CD14-positive monocyte (primary cell): ENCODE results near the gene LMX1B. TPM values are rescaled to one million over a fixed set of nuclear protein-coding genes. Genes with fewer than 3 reads are reported as not detected.

Experiments
- DNase-seq, 3 donors: peaks; one replicate each; pipeline ENCODE4 v3.0.0-alpha.2; 2011 to 2022
- H2AFZ ChIP-seq: 2 replicates; pipeline ENCODE4 v1.6.0; 2012; ENCODE audit warnings: mild to moderate bottlenecking, low read depth, low read length, inconsistent platforms; ENCODE audit not compliant: insufficient read depth, poor library complexity, severe bottlenecking
- H3K27ac ChIP-seq, 2 donors: 1 replicate in 1 of 2; 2 replicates in 1 of 2; pipeline ENCODE4 v1.5.1; 2012 to 2013; ENCODE audit warnings: low read length in 2 of 2, control low read depth in 1 of 2, inconsistent platforms in 1 of 2, low read depth in 1 of 2, mild to moderate bottlenecking in 1 of 2
- H3K27me3 ChIP-seq, 2 donors: one replicate each; pipeline versions ENCODE4 v1.6.0 to v1.6.1; 2011 to 2013; ENCODE audit warnings: low read length in 2 of 2; ENCODE audit not compliant: control insufficient read depth in 2 of 2, insufficient read depth in 2 of 2
- H3K36me3 ChIP-seq, 2 donors: replicated peaks in 1 of 2; 1 replicate in 1 of 2; 2 replicates in 1 of 2; pipeline versions ENCODE4 v1.5.1 to v1.6.1; 2012 to 2013; ENCODE audit warnings: low read length in 2 of 2, control low read depth in 1 of 2, inconsistent platforms in 1 of 2, mild to moderate bottlenecking in 1 of 2; ENCODE audit not compliant: insufficient read depth in 2 of 2, control insufficient read depth in 1 of 2
- H3K4me1 ChIP-seq, 2 donors: 1 replicate in 1 of 2; 2 replicates in 1 of 2; pipeline versions ENCODE4 v1.5.1 to v1.6.1; 2012 to 2013; ENCODE audit warnings: low read length in 2 of 2, control low read depth in 1 of 2, inconsistent platforms in 1 of 2, mild to moderate bottlenecking in 1 of 2, moderate library complexity in 1 of 2; ENCODE audit not compliant: insufficient read depth in 2 of 2, control insufficient read depth in 1 of 2
- H3K4me2 ChIP-seq: replicated peaks from 2 replicates; pipeline ENCODE3; 2012; ENCODE audit warnings: low read length, moderate library complexity, mild to moderate bottlenecking; ENCODE audit not compliant: poor library complexity, severe bottlenecking; ENCODE audit errors: extremely low read depth
- H3K4me3 ChIP-seq, 3 experiments: fragments of 200-600 bp in 1 of 3; sonication (generic) in 1 of 3; replicated peaks in 1 of 3; 1 replicate in 2 of 3; 2 replicates in 1 of 3; pipeline ENCODE4 v1.5.1; 2011 to 2013; ENCODE audit warnings: low read length in 3 of 3, mild to moderate bottlenecking in 3 of 3, control low read depth in 2 of 3, low read depth in 2 of 3, inconsistent platforms in 1 of 3, moderate library complexity in 1 of 3
- H3K79me2 ChIP-seq: 2 replicates; pipeline ENCODE4 v1.6.0; 2012; ENCODE audit warnings: mild to moderate bottlenecking, control low read depth, inconsistent platforms, low read length, moderate library complexity; ENCODE audit not compliant: insufficient read depth
- H3K9ac ChIP-seq: 2 replicates; pipeline ENCODE4 v1.6.0; 2017; ENCODE audit warnings: low read length, mild to moderate bottlenecking; ENCODE audit not compliant: insufficient read depth, poor library complexity, severe bottlenecking
- H3K9me3 ChIP-seq, 2 donors: replicated peaks in 1 of 2; 1 replicate in 1 of 2; 2 replicates in 1 of 2; pipeline versions ENCODE4 v1.5.1 to v1.6.1; 2012 to 2013; ENCODE audit warnings: low read length in 2 of 2, control low read depth in 1 of 2; ENCODE audit not compliant: control insufficient read depth in 1 of 2, insufficient read depth in 1 of 2
- H4K20me1 ChIP-seq: 2 replicates; pipeline ENCODE4 v1.6.0; 2012; ENCODE audit warnings: mild to moderate bottlenecking, low read length, control low read depth, moderate library complexity; ENCODE audit not compliant: insufficient read depth
- H3K27ac Mint-ChIP-seq, 7 donors: one replicate each; pipeline ENCODE4 v1.8.0; 2020; ENCODE audit warnings: mild to moderate bottlenecking in 7 of 7, mixed read lengths in 7 of 7, moderate library complexity in 6 of 7, inconsistent platforms in 2 of 7
- H3K27me3 Mint-ChIP-seq, 3 donors: one replicate each; pipeline ENCODE4 v1.8.0; 2021 to 2022; ENCODE audit warnings: low read depth in 3 of 3, mild to moderate bottlenecking in 3 of 3, mixed read lengths in 3 of 3, moderate library complexity in 3 of 3, inconsistent platforms in 1 of 3
- H3K36me3 Mint-ChIP-seq, 2 donors: one replicate each; pipeline ENCODE4 v1.8.0; 2020; ENCODE audit warnings: mixed read lengths in 2 of 2, inconsistent platforms in 1 of 2, mild to moderate bottlenecking in 1 of 2
- H3K4me1 Mint-ChIP-seq: one replicate; pipeline ENCODE4 v1.8.0; 2020; ENCODE audit warnings: mild to moderate bottlenecking, mixed read lengths
- H3K4me3 Mint-ChIP-seq, 2 donors: one replicate each; pipeline ENCODE4 v1.8.0; 2020; ENCODE audit warnings: mild to moderate bottlenecking in 2 of 2, mixed read lengths in 2 of 2, moderate library complexity in 1 of 2
- H3K9me3 Mint-ChIP-seq, 7 donors: one replicate each; pipeline ENCODE4 v1.8.0; 2020 to 2022; ENCODE audit warnings: mixed read lengths in 7 of 7, mild to moderate bottlenecking in 6 of 7, moderate library complexity in 6 of 7, inconsistent platforms in 2 of 7
- CTCF ChIP-seq: fragments of 200-600 bp; IDR thresholded peaks from one replicate; pipeline ENCODE4 v1.8.0; 2022; ENCODE audit warnings: antibody characterized with exemption, mild to moderate bottlenecking
- WGBS: methylation state at CpG from one replicate; pipeline ENCODE4 v1.1.5; 2013; ENCODE audit warnings: missing lambda C conversion rate; ENCODE audit not compliant: insufficient coverage; 5-methylcytosine and 5-hydroxymethylcytosine counted together
- intact Hi-C, 2 donors: fragments of 100-400 bp; cut with micrococcal nuclease; formaldehyde crosslinking; loops; one replicate each; pipeline versions ENCODE4 v1.15.0 to v1.15.1; 2023
- polyA plus RNA-seq, 3 donors: library from polyadenylated mRNA; depleted of rRNA in 1 of 3; unstranded in 2 of 3; stranded (reverse) in 1 of 3; fragments of 300-500 nt in 2 of 3; fragments of >200 nt in 1 of 3; fragmentation: Illumina TruSeq in 2 of 3; gene quantifications; 1 replicate in 2 of 3; 2 replicates in 1 of 3; pipeline ENCODE4 v1.2.3, GENCODE V29; 2012 to 2021

LMX1B gene
- polyA plus RNA-seq, 3 donors = not detected

GRCh38 chr9:126614455-126615244 lies 922 bp downstream of the LMX1B start:
- 6% methylated on average over 57 of the region's 65 CpGs for WGBS
- H3K36me3 Mint-ChIP-seq = peaks cover 3% of the 10 kb centered on the region in 2 donors
- Histone ChIP-seq H3K9ac (no peak overlapping the region), H3K4me1 (peaks cover 10 to 20% of the 10 kb centered on the region in 2 donors), H3K4me3 (no peak overlapping the region), H3K4me2 (no peak overlapping the region), H3K79me2 (no peaks in the 10 kb centered on the region), H3K36me3 (no peaks in the 10 kb centered on the region), H3K27me3 (peaks cover 54 to 83% of the 10 kb centered on the region in 2 donors), H4K20me1 (no peaks in the 10 kb centered on the region), H2AFZ (no peak overlapping the region), H3K9me3 (peaks cover 4 to 51% of the 10 kb centered on the region in 2 donors), H3K27ac (no peak overlapping the region)
- intact Hi-C loops = loop anchor here in 1 of 2 donors (5.0 kb wide), 1 partner anchor 163 kb away; no protein-coding TSS in a partner anchor
- peak overlapping the region; percentile 64 to 87 for H3K4me3 Mint-ChIP-seq
- no peak for TF ChIP-seq CTCF
- peaks cover 0 to 34% (median 15%) of the 10 kb centered on the region in 7 donors for H3K9me3 Mint-ChIP-seq
- DNase-seq = no peak
- peaks cover 83 to 93% (median 88%) of the 10 kb centered on the region in 3 donors for H3K27me3 Mint-ChIP-seq
- peaks cover 31% of the 10 kb centered on the region for H3K4me1 Mint-ChIP-seq
- H3K27ac Mint-ChIP-seq = peak overlapping the region in 1 of 7 donors; percentile 2

- Mint-ChIP-seq H3K27ac (no peak overlapping the region), H3K4me3 (peak overlapping the region in 1 of 2 donors; percentile 77), H3K36me3 (peaks cover 3% of the 10 kb centered on the region in 2 donors), H3K27me3 (peaks cover 83 to 93% (median 88%) of the 10 kb centered on the region in 3 donors), H3K9me3 (peaks cover 0 to 30% (median 15%) of the 10 kb centered on the region in 7 donors), H3K4me1 (peaks cover 30% of the 10 kb centered on the region)
- peaks cover 4 to 46% of the 10 kb centered on the region in 2 donors for H3K9me3 ChIP-seq
- H3K4me1 ChIP-seq = peaks cover 10 to 20% of the 10 kb centered on the region in 2 donors
- H3K4me3 ChIP-seq = no peak overlapping the region
- no peaks in the 10 kb centered on the region for H3K36me3 ChIP-seq
- H3K9ac ChIP-seq = no peak overlapping the region
- no peak for TF ChIP-seq CTCF
- DNase-seq = no peak
- H3K79me2 ChIP-seq = no peaks in the 10 kb centered on the region
- H2AFZ ChIP-seq = no peak overlapping the region
- WGBS = under 1% methylated on average over 62 of the region's 62 CpGs
- no peaks in the 10 kb centered on the region for H4K20me1 ChIP-seq
- intact Hi-C loops = no loop called here
- H3K4me2 ChIP-seq = no peak overlapping the region
- peaks cover 60 to 83% of the 10 kb centered on the region in 2 donors for H3K27me3 ChIP-seq
- no peak overlapping the region for H3K27ac ChIP-seq
Measured at GRCh38 chr9:126615245-126615790, 1.6 kb downstream of the LMX1B start.
